GM23248 (cell line): ENCODE data around the gene AP1M1. TPM values are rescaled to one million over a fixed set of nuclear protein-coding genes. Genes with fewer than 3 reads are reported as not detected.

Experiments
- DNase-seq: peaks from one replicate; pipeline ENCODE4 v3.0.0-alpha.2; 2015
- H2AFZ ChIP-seq: fragments of 200-600 bp; sonication (generic); 2 replicates; pipeline ENCODE4 v1.6.1; 2016; ENCODE audit warnings: antibody characterized with exemption
- H3F3A ChIP-seq: fragments of 200-600 bp; sonication (generic); 2 replicates; pipeline ENCODE4 v1.6.1; 2016; ENCODE audit warnings: mild to moderate bottlenecking, antibody characterized with exemption, mixed run types; ENCODE audit not compliant: insufficient read depth
- H3K27ac ChIP-seq: fragments of 200-600 bp; sonication (generic); 2 replicates; pipeline ENCODE4 v1.5.1; 2016; ENCODE audit warnings: mild to moderate bottlenecking
- H3K27me3 ChIP-seq: fragments of 200-600 bp; sonication (generic); replicated peaks from 2 replicates; pipeline ENCODE4 v1.6.1; 2016; ENCODE audit warnings: mild to moderate bottlenecking; ENCODE audit not compliant: insufficient read depth
- H3K36me3 ChIP-seq: fragments of 200-600 bp; sonication (generic); 2 replicates; pipeline ENCODE4 v1.6.1; 2016; ENCODE audit warnings: low read depth, mild to moderate bottlenecking
- H3K4me1 ChIP-seq: fragments of 200-600 bp; sonication (generic); 2 replicates; pipeline ENCODE4 v1.6.1; 2016; ENCODE audit warnings: mild to moderate bottlenecking; ENCODE audit not compliant: insufficient read depth
- H3K4me2 ChIP-seq: fragments of 200-600 bp; sonication (generic); one replicate; pipeline ENCODE4 v1.6.1; 2016; ENCODE audit warnings: mild to moderate bottlenecking; ENCODE audit not compliant: unreplicated experiment
- H3K4me3 ChIP-seq: fragments of 200-600 bp; sonication (generic); 2 replicates; pipeline ENCODE4 v1.5.1; 2016; ENCODE audit warnings: mild to moderate bottlenecking
- H3K79me2 ChIP-seq: fragments of 200-600 bp; sonication (generic); 2 replicates; pipeline ENCODE4 v1.6.1; 2016; ENCODE audit warnings: mild to moderate bottlenecking; ENCODE audit not compliant: insufficient read depth
- H3K9ac ChIP-seq: fragments of 200-600 bp; sonication (generic); 2 replicates; pipeline ENCODE4 v1.6.1; 2016; ENCODE audit warnings: mild to moderate bottlenecking
- H3K9me2 ChIP-seq: fragments of 200-600 bp; sonication (generic); 2 replicates; pipeline ENCODE4 v1.6.1; 2016; ENCODE audit warnings: mixed run types, mild to moderate bottlenecking, moderate library complexity; ENCODE audit not compliant: insufficient read depth
- H3K9me3 ChIP-seq: fragments of 200-600 bp; sonication (generic); one replicate; pipeline ENCODE4 v1.6.1; 2017; ENCODE audit warnings: low read depth
- H4K20me1 ChIP-seq: fragments of 200-600 bp; sonication (generic); 2 replicates; pipeline ENCODE4 v1.6.0; 2016; ENCODE audit not compliant: insufficient read depth
- EZH2 ChIP-seq: fragments of 200-600 bp; sonication (generic); IDR thresholded peaks from 2 replicates; pipeline ENCODE4 v1.6.1; 2018; ENCODE audit warnings: antibody characterized with exemption, mild to moderate bottlenecking; ENCODE audit not compliant: insufficient read depth, poor library complexity, severe bottlenecking
- EZH2phosphoT487 ChIP-seq: fragments of 200-600 bp; sonication (generic); IDR thresholded peaks from 2 replicates; pipeline ENCODE4 v1.6.1; 2018; ENCODE audit warnings: antibody characterized with exemption, moderate library complexity, mild to moderate bottlenecking, low read depth; ENCODE audit not compliant: insufficient read depth
- WGBS, 2 experiments: methylation state at CpG; one replicate each; pipeline ENCODE4 v1.1.6; 2015 to 2017; ENCODE audit warnings: low lambda C conversion rate in 2 of 2, low coverage in 1 of 2; ENCODE audit errors: missing lambda C conversion rate in 2 of 2; 5-methylcytosine and 5-hydroxymethylcytosine counted together
- in situ Hi-C: fragments of 300-500 bp; cut with MboI; formaldehyde crosslinking; loops from 2 replicates; pipeline ENCODE4 v1.15.0; 2020
- polyA plus RNA-seq: library from polyadenylated mRNA; unstranded; fragments of >200 nt; fragmentation: Nextera tagmentation; extraction: Ambion mirVana; gene quantifications from 2 replicates; pipeline ENCODE4 v1.2.1, GENCODE V29; 2016
- total RNA-seq: library from RNA; depleted of rRNA; stranded (reverse); fragments of >200 nt; shearing (Covaris generic); gene quantifications from 2 replicates; pipeline ENCODE4 v1.2.3, GENCODE V29; 2014

Gene AP1M1
- total and polyA plus RNA-seq, 2 experiments from 2014 or later = 90.0 to 96.2 TPM

DNA sequence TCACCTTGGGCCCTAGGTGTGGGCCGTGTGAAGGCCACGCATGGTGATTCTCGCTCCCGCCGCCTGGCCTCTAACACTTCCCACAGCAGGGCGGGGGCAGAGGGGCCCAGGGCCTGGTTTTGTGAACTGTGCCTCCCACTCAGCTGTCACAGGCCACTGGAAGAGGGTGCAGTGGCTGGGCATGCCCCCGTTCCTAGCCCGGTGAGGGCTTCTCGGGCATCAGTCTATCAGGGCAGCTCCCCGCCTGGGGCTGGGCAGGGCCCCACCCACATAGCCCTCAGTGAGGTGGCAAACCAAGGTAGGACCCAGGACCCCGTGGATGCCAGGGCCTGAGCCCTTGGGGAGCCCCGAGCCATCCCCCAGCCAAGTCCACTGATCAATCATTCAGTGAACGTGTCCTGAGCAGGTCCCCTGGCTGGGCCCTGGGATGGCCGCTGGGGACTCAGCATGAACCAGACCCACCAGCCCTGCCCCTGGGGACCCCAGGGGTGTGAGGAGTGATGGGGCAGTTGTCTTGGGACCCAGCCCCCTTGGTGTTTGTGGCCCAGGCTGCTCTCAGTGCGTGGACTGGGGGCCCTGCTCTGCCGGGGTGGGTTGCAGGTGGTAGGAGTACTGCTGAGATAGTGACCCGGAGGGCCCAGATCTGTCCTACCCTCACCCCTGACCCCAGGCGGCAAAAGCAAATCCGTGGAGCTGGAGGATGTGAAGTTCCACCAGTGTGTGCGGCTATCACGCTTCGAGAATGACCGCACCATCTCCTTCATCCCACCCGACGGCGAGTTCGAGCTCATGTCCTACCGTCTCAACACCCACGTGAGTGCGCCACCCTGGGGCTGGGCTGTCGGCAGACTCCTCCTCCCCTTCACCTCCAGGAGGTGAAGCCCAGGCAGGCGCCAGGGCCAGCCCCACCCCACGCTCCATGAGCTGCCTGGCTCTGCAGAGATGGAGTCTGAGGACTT, 29.4 kb downstream of the AP1M1 start:
- Histone ChIP-seq H3K4me3 (no peak overlapping the region), H4K20me1 (no peaks in the 10 kb centered on the region; the same call in 1 of the 2 replicates), H3K27ac (no peak overlapping the region), H3K9me2 (no peaks in the 10 kb centered on the region), H3K4me2 (no peak overlapping the region), H3K36me3 (peaks cover 24% of the 10 kb centered on the region; the same call in 1 of the 2 replicates), H3F3A (no peaks in the 10 kb centered on the region), H3K9me3 (no peaks in the 10 kb centered on the region), H2AFZ (no peak overlapping the region), H3K4me1 (no peaks in the 10 kb centered on the region), H3K9ac (no peak overlapping the region), H3K27me3 (no peaks in the 10 kb centered on the region), H3K79me2 (peaks cover 23% of the 10 kb centered on the region)
- 84 to 90% methylated on average over 24 to 33 of the region's 33 CpGs for WGBS, 2 experiments
- no peak for TF ChIP-seq EZH2phosphoT487
- TF ChIP-seq EZH2 = no peak
- DNase-seq = no peak
- in situ Hi-C loops = no loop called here

DNA sequence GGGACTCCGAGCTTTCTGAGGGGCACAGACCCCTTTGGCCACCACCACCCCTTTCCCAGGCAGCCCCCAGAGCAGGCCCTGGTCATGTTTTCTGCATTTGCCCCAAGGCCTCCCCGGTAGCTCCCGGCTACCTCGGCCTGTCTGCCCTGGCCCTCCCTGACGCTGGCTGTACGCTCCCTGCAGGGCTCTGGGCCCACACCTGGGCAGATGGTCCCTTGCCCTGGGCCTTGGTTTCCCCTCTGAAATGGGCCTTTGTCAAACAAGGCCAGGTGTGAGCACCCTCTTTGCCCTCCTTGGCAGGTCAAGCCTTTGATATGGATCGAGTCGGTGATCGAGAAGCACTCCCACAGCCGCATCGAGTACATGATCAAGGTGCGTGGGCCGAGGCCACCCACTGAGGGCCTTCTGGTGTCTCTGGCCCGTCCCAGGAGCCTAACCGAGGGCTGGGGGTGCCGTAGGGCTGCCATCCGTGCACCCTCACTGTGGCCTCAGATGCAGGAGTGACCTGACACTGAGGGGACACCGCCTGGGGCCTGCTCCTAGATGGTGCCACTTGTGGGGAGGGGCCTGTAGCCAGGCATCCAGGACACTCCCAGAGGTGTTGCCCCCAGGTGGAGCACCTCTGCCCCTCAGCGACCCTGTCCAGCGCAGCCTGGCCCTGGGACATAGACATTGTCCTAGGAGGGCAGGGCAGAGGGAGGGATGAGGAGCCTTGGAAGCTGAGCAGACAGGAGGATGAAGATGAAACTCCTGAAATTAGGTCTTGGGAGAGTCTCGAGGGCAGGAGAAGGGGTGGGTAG, 30.3 kb downstream of the AP1M1 start:
- TF ChIP-seq EZH2phosphoT487 (no peak), EZH2 (no peak)
- Histone ChIP-seq H3K9me2 (no peaks in the 10 kb centered on the region), H3K4me1 (no peaks in the 10 kb centered on the region), H3K4me3 (no peak overlapping the region), H3K27ac (no peak overlapping the region), H3K27me3 (no peaks in the 10 kb centered on the region), H2AFZ (no peak overlapping the region), H3K36me3 (peaks cover 16% of the 10 kb centered on the region; the same call in 1 of the 2 replicates), H3K79me2 (peaks cover 15% of the 10 kb centered on the region), H3K4me2 (no peak overlapping the region), H4K20me1 (no peaks in the 10 kb centered on the region; the same call in 1 of the 2 replicates), H3F3A (no peaks in the 10 kb centered on the region), H3K9me3 (no peaks in the 10 kb centered on the region), H3K9ac (no peak overlapping the region)
- in situ Hi-C loops = no loop called here
- DNase-seq = no peak
- 94% methylated on average over 13 to 21 of the region's 21 CpGs for WGBS, 2 experiments

DNA sequence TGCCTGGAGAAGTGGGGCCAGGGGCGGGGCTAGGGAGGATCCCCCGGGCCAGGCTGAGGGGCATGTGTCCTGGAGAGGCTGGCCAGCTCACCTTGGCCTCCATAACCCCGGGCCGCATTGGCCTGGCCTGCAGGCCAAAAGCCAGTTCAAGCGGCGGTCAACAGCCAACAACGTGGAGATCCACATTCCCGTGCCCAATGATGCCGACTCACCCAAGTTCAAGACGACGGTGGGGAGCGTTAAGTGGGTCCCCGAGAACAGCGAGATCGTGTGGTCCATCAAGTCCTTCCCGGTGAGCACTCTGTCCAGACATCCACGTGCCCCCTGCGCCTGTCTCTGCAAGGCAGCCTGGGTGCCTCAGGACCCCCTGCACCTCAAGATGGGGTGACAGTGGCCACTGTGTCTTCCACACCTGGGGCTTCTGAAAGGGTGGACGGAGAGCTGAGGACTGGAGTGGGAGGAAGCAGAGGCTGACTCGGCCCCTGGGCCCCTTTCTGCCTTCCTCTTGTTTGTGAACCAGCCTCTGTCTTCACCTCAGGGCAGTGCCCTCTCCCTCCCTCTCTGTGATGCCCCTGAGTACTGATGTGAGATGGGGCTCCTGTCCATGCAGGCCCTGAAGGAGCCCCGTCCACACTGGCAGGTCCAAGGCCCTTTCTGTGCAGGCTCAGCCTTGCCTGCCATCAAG, 31.1 kb downstream of the AP1M1 start:
- H3K9me3 ChIP-seq = no peaks in the 10 kb centered on the region
- H3K27ac ChIP-seq = no peak overlapping the region
- no peaks in the 10 kb centered on the region for H3K27me3 ChIP-seq
- peaks cover 8% of the 10 kb centered on the region; the same call in 1 of the 2 replicates for H3K36me3 ChIP-seq
- no peaks in the 10 kb centered on the region for H4K20me1 ChIP-seq
- H3F3A ChIP-seq = no peaks in the 10 kb centered on the region
- H3K9ac ChIP-seq = no peak overlapping the region
- H3K9me2 ChIP-seq = no peaks in the 10 kb centered on the region
- no peak for TF ChIP-seq EZH2
- TF ChIP-seq EZH2phosphoT487 = no peak
- no peak for DNase-seq
- in situ Hi-C loops = no loop called here
- H2AFZ ChIP-seq = no peak overlapping the region
- no peak overlapping the region for H3K4me3 ChIP-seq
- no peak overlapping the region for H3K4me2 ChIP-seq
- WGBS, 2 experiments = 91 to 95% methylated on average over 17 to 21 of the region's 21 CpGs
- H3K79me2 ChIP-seq = peaks cover 8% of the 10 kb centered on the region
- no peaks in the 10 kb centered on the region for H3K4me1 ChIP-seq

DNA sequence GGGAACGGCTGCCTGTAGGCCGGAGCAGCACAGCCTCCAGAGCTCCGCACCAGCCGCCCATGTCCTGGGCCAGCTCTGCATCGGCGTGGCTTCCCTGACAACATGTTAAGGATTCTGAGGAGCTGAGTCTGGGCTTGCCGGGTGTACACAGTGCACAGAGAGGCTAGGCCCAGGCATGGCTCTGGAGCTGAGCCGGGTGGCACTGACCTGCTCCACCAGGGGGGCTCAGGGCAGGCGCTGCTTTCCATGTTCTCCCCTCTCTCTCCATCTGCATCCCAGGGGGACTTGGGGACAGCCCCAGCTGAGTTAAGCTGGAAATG, 31.6 kb downstream of the AP1M1 start:
- no peak for DNase-seq
- Histone ChIP-seq H3K9me2 (no peaks in the 10 kb centered on the region), H3K9ac (no peak overlapping the region), H3K4me1 (no peaks in the 10 kb centered on the region), H3K9me3 (no peaks in the 10 kb centered on the region), H3K4me3 (no peak overlapping the region), H4K20me1 (no peaks in the 10 kb centered on the region), H3K4me2 (no peak overlapping the region), H2AFZ (no peak overlapping the region), H3F3A (no peaks in the 10 kb centered on the region), H3K27me3 (no peaks in the 10 kb centered on the region), H3K79me2 (peaks cover 3% of the 10 kb centered on the region), H3K36me3 (peaks cover 8% of the 10 kb centered on the region; the same call in 1 of the 2 replicates), H3K27ac (no peak overlapping the region)
- WGBS, 2 experiments = 93 to 96% methylated on average over 9 of the region's 9 CpGs
- TF ChIP-seq EZH2phosphoT487 (no peak), EZH2 (no peak)
- in situ Hi-C loops = no loop called here
